Middle frontal gyrus (tissue), 1 donor: ENCODE results near the gene GP1BA.
"Not testable (repeated sequence)": the region's sequence is repeated elsewhere in the genome, so short reads cannot be mapped to it uniquely, and the experiment has no call there.

ENCODE experiments used
- DNase-seq: peaks from one replicate; pipeline ENCODE4 v3.0.0-alpha.2; 2015; ENCODE audit warnings: low spot score; ENCODE audit errors: extremely low spot score

GP1BA gene

GRCh38 chr17:4901108-4901647 lies 30.9 kb upstream of the GP1BA start:
- no peak for DNase-seq

- DNase-seq = no peak
Measured at GRCh38 chr17:4901648-4902344, 30.3 kb upstream of the GP1BA start.

GRCh38 chr17:4902540-4902939 lies 29.5 kb upstream of the GP1BA start:
- DNase-seq = no peak

GRCh38 chr17:4903051-4903818 lies 28.8 kb upstream of the GP1BA start, which contains the start of gene CHRNE:
CHRNE (minus strand) TSS chr17:4903098; CDS start chr17:4903063, 35 bp downstream.
- no peak for DNase-seq

GRCh38 chr17:4906642-4907041 lies 25.4 kb upstream of the GP1BA start:
- not testable (repeated sequence) for DNase-seq

GRCh38 chr17:4908301-4908700 lies 23.8 kb upstream of the GP1BA start:
- no peak for DNase-seq

GRCh38 chr17:4908711-4909496 lies 23.2 kb upstream of the GP1BA start:
- DNase-seq = peak; percentile 66

GRCh38 chr17:4913994-4914393 lies 18.1 kb upstream of the GP1BA start:
- DNase-seq = no peak

GRCh38 chr17:4914551-4914950 lies 17.5 kb upstream of the GP1BA start:
- DNase-seq = not testable (repeated sequence)

- DNase-seq = no peak
Measured at GRCh38 chr17:4919511-4920047, 12.5 kb upstream of the GP1BA start.

- DNase-seq = no peak
Measured at GRCh38 chr17:4920351-4921048, 11.6 kb upstream of the GP1BA start.

- no peak for DNase-seq
Measured at GRCh38 chr17:4921320-4921719, 10.8 kb upstream of the GP1BA start.

- DNase-seq = not testable (repeated sequence)
Measured at GRCh38 chr17:4926577-4927335, 5.3 kb upstream of the GP1BA start.

- DNase-seq = no peak
Measured at GRCh38 chr17:4928881-4929280, 3.2 kb upstream of the GP1BA start.

GRCh38 chr17:4932756-4933155 lies 679 bp downstream of the GP1BA start:
- no peak for DNase-seq

GRCh38 chr17:4933646-4934045 lies 1.6 kb downstream of the GP1BA start:
- no peak for DNase-seq

- no peak for DNase-seq
Measured at GRCh38 chr17:4934173-4934979, 2.3 kb downstream of the GP1BA start.

GRCh38 chr17:4935650-4936049 lies 3.6 kb downstream of the GP1BA start:
- no peak for DNase-seq

- DNase-seq = no peak
Measured at GRCh38 chr17:4936436-4936835, 4.4 kb downstream of the GP1BA start.
